ENCODE measurements around the gene KCNQ4.

KCNQ4 gene

DNA sequence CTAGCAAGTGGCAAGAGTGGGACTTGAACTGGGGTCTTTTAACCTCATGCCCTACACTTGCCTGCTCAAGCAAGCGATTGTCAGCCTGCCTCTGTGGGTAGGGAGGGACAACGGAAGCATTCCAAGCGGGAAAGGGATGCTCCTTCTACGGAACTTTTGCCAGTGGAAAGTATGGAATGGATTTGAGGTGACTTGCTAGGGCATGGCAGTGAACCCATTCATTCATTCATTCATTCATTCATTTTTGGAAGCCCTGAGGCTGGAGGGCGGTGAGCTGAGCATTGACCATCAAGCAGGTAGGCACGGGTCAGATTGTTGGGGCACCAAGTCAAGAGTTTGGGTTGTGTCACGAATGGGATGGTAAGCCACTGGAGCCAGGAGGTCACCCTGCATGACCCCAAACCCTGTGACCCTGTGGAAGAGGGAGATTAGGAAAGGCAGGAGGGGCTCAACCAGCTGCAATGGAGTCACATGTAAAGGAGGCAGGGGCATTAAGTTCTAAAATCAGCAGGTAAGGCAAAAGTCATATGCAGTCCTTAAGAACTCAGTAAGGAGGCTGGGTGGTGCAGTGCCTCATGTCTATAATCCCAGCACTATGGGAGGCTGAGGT, 90.4 kb downstream of the KCNQ4 start:
- TF ChIP-seq, protein P1, sequence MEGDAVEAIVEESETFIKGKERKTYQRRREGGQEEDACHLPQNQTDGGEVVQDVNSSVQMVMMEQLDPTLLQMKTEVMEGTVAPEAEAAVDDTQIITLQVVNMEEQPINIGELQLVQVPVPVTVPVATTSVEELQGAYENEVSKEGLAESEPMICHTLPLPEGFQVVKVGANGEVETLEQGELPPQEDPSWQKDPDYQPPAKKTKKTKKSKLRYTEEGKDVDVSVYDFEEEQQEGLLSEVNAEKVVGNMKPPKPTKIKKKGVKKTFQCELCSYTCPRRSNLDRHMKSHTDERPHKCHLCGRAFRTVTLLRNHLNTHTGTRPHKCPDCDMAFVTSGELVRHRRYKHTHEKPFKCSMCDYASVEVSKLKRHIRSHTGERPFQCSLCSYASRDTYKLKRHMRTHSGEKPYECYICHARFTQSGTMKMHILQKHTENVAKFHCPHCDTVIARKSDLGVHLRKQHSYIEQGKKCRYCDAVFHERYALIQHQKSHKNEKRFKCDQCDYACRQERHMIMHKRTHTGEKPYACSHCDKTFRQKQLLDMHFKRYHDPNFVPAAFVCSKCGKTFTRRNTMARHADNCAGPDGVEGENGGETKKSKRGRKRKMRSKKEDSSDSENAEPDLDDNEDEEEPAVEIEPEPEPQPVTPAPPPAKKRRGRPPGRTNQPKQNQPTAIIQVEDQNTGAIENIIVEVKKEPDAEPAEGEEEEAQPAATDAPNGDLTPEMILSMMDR (IDR thresholded peaks at IDR 0.05; ENCODE audit: low read depth, low read length, missing control alignments): no peak
- in situ Hi-C loops (cut with HindIII; ENCODE audit: low sequenced_read_pairs): no loop called here
- no peak for DNase-seq (ENCODE audit: low read depth)
- H3K4me3 ChIP-seq (ENCODE audit: low read depth, low read length): no peak overlapping the region

DNA sequence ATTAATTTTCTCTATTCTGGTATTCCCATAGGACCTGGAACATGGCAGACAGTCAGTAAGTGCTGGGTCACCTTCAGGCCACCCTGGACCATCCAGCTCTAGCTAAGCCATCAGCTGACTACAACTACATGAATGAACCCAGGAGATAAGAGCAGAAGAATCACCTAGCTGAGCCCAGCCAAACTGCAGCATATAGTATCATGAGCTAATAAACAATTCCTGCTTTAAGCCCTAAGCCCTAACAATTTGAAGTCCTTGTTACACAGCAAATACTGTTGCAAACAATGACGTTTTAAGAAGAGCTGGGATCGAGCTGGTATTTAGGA, 92.8 kb downstream of the KCNQ4 start:
- no peak overlapping the region for H3K4me3 ChIP-seq (ENCODE audit: low read depth, low read length)
- no peak for DNase-seq (ENCODE audit: low read depth)
- TF ChIP-seq, protein P1 (IDR thresholded peaks at IDR 0.05; ENCODE audit: low read depth, low read length, missing control alignments): no peak
- in situ Hi-C loops (cut with HindIII; ENCODE audit: low sequenced_read_pairs): no loop called here

DNA sequence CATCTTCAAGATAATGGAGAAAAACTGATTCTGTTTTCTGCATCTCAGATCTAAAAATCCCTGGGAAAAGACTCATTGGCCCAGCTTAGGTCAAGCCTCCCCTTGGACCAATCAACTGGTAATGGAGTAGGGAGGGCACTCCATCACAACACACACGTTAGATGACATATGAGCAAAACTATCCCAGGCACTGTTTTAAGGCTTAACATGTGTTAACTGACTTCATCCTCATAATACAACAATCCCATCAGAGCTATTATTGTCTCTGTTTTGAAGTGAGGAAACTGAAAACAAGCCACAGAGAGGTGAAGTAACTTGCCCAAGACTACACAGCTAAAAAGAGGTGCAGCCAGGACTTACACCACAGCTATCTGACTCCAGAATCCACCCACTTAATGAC, 93.3 kb downstream of the KCNQ4 start:
- no peak overlapping the region for H3K4me3 ChIP-seq (ENCODE audit: low read depth, low read length)
- no peak for DNase-seq (ENCODE audit: low read depth)
- TF ChIP-seq, protein P1 (IDR thresholded peaks at IDR 0.05; ENCODE audit: low read depth, low read length, missing control alignments): no peak
- in situ Hi-C loops (cut with HindIII; ENCODE audit: low sequenced_read_pairs): no loop called here

DNA sequence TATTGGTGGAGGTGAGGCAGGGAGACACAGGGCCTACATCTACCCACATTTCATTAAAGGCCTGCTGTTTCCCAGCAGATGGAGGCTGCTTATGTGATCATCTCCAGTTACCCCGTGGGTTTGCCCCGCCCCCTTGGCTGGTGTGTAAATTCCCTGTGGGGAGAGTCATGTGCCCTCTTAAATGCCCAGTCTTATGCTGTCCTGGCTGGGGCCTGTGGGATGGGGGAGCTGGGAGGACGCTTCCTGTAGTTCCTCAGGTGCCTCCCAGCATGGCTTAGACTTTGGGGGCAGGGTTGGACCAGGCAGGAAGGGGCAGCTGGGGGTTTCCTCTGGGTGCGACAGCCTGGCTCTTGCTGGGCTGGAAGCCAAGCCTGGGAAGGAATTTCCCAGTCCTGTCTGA, 94.1 kb downstream of the KCNQ4 start:
- DNase-seq (ENCODE audit: low read depth): peak; percentile 59
- no peak overlapping the region for H3K4me3 ChIP-seq (ENCODE audit: low read depth, low read length)
- TF ChIP-seq, protein P1 (IDR thresholded peaks at IDR 0.05; ENCODE audit: low read depth, low read length, missing control alignments): no peak
- in situ Hi-C loops (cut with HindIII; ENCODE audit: low sequenced_read_pairs): no loop called here

DNA sequence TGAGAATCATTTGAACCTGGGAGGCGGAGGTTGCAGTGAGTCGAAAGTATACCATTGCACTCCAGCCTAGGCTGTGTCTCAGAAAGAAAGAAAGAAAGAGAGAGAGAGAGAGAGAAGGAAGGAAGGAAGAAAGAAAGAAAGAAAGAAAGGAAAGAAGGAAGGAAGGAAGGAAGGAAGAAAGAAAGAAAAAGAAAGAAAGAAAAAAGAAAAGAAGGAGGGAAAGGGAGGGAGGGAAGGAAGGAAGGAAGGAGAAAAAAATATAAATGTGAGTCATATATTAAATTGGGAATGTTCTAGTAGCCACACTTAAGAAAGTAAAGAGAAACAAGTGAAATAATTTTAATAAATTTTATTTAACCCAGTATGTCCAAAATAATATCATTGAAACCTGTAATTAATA, 95.3 kb downstream of the KCNQ4 start:
- TF ChIP-seq, protein P1 (IDR thresholded peaks at IDR 0.05; ENCODE audit: low read depth, low read length, missing control alignments): no peak
- in situ Hi-C loops (cut with HindIII; ENCODE audit: low sequenced_read_pairs): no loop called here
- H3K4me3 ChIP-seq (ENCODE audit: low read depth, low read length): no peak overlapping the region
- no peak for DNase-seq (ENCODE audit: low read depth)

DNA sequence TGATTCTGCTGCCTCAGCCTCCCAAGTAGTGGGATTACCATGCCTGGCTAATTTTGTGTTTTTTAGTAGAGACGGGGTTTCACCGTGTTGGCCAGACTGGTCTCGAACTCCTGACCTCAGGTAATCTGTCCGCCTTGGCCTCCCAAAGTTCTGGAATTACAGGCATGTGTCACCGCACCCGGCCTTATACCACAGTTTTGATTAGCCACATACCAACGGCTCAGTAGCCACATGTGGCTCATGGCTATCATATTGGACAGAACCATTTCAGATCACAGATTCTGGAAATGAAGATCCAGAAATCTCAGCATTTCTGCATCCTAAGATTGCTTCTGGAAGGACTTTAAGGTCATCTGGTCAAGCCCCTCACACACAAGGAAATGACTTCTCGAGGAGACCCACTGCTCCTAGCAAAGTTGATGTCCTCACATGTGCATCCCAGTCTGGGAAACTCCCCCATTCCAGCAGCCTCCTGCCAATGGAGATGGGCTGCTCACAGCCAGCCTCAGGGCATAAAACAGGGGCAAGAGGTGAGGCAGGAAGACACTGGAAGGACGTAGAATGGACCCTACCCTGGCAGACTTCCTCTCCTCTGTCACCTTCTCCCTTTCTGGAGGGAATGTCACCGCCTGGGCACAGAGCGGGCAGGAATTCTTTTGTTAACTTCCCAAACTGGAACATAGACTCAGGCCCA, 96.0 kb downstream of the KCNQ4 start:
- in situ Hi-C loops (cut with HindIII; ENCODE audit: low sequenced_read_pairs): no loop called here
- TF ChIP-seq, protein P1 (IDR thresholded peaks at IDR 0.05; ENCODE audit: low read depth, low read length, missing control alignments): no peak
- H3K4me3 ChIP-seq (ENCODE audit: low read depth, low read length): no peak overlapping the region

More for the DNA sequence above, 96.0 kb downstream of the KCNQ4 start:
- no peak for DNase-seq (ENCODE audit: low read depth)

Measured in astrocyte of the cerebellum (primary cell).